HL-60 (cell line): ENCODE results near the gene ARL10.

Source experiments
- DNase-seq, 2 experiments: peaks; one replicate each; pipeline ENCODE4 v3.0.0-alpha.2; 2010 to 2020; ENCODE audit warnings: low read depth in 1 of 2, low spot score in 1 of 2
- H3K27ac ChIP-seq: fragments of 250-450 bp; sonication (Bioruptor Pico); replicated peaks from 2 replicates; pipeline ENCODE4 v1.5.1; 2020; ENCODE audit warnings: mild to moderate bottlenecking, moderate library complexity
- H3K27me3 ChIP-seq: fragments of 250-450 bp; sonication (Bioruptor Pico); 2 replicates; pipeline ENCODE4 v1.5.1; 2021; ENCODE audit warnings: mild to moderate bottlenecking, moderate library complexity; ENCODE audit not compliant: insufficient read depth, poor library complexity, severe bottlenecking
- H3K4me3 ChIP-seq: replicated peaks from 2 replicates; pipeline ENCODE4 v1.5.1; 2011; ENCODE audit warnings: mild to moderate bottlenecking, control low read depth, low read length; ENCODE audit not compliant: insufficient read depth
- CTCF ChIP-seq: IDR thresholded peaks from one replicate; pipeline ENCODE4 v1.5.1; 2011; ENCODE audit warnings: low read length, control low read depth, inconsistent platforms; ENCODE audit not compliant: insufficient read depth
- GABPA ChIP-seq: IDR thresholded peaks from 2 replicates; pipeline ENCODE4 v1.6.1; 2012; ENCODE audit warnings: low read depth
- POLR2AphosphoS5 ChIP-seq: IDR thresholded peaks from 2 replicates; pipeline ENCODE4 v1.6.1; 2012; ENCODE audit warnings: low read depth
- REST ChIP-seq: IDR thresholded peaks from 2 replicates; pipeline ENCODE4 v1.6.1; 2012; ENCODE audit warnings: low read depth; ENCODE audit not compliant: insufficient replicate concordance
- SPI1 ChIP-seq: IDR thresholded peaks from 2 replicates; pipeline ENCODE4 v1.6.1; 2012; ENCODE audit warnings: low read depth, mild to moderate bottlenecking, borderline replicate concordance

The ARL10 gene

GRCh38 chr5:176414704-176415103, 49.4 kb downstream of the ARL10 start:
- Histone ChIP-seq H3K27ac (no peak overlapping the region), H3K27me3 (no peaks in the 10 kb centered on the region), H3K4me3 (no peak overlapping the region)
- DNase-seq = no peak
- TF ChIP-seq REST (no peak), CTCF (no peak), POLR2AphosphoS5 (no peak), SPI1 (no peak), GABPA (no peak)

GRCh38 chr5:176415240-176415951, 50.1 kb downstream of the ARL10 start:
- peak overlapping the region; percentile 63 for H3K4me3 ChIP-seq
- H3K27me3 ChIP-seq = no peaks in the 10 kb centered on the region
- no peak for TF ChIP-seq SPI1
- TF ChIP-seq GABPA = no peak
- TF ChIP-seq POLR2AphosphoS5 = no peak
- no peak for TF ChIP-seq REST
- no peak for TF ChIP-seq CTCF
- H3K27ac ChIP-seq = peak overlapping the region; percentile 56; the same call in 1 of the 2 replicates
- no peak for DNase-seq

- Histone ChIP-seq H3K27ac (peak within 1 kb of the TSS; percentile 56), H3K4me3 (peak within 1 kb of the TSS; percentile 63), H3K27me3 (no peaks in the 10 kb centered on the region)
- DNase-seq = peak; percentile 84
- TF ChIP-seq REST (peak; percentile 31), GABPA (no peak), CTCF (peak; percentile 3), POLR2AphosphoS5 (peak; percentile 50; the same call in 1 of the 2 replicates), SPI1 (peak; percentile 78)
Observed at GRCh38 chr5:176415952-176416924, 51.0 kb downstream of the ARL10 start, which contains the start of gene CLTB. TSS of gene CLTB (minus strand) at chr5:176416539. CDS start at chr5:176416363, 176 bp downstream.
